CD4-positive, alpha-beta T cell (primary cell): Measurements from ENCODE around the gene CDH16. TPM values are rescaled to one million over a fixed set of nuclear protein-coding genes. Genes with fewer than 3 reads are reported as not detected.

Source experiments
- ATAC-seq: fragments of 200-7000 bp; cut with Tn5 transposase; one replicate; pipeline ENCODE4 v1.10.0; 2022; ENCODE audit warnings: mild to moderate bottlenecking; ENCODE audit not compliant: poor library complexity
- CTCF ChIA-PET: fragments of 350-600 bp; sonication (Branson Sonifier 250); formaldehyde crosslinking; loops from one replicate; lab custom pipeline; 2021; ENCODE audit warnings: antibody characterized with exemption, inconsistent platforms; lab: Charles Lee
- POLR2A ChIA-PET: fragments of 350-600 bp; sonication (Branson Sonifier 250); formaldehyde crosslinking; loops from one replicate; lab custom pipeline; 2021; ENCODE audit warnings: antibody characterized with exemption, inconsistent platforms; lab: Charles Lee
- DNase-seq, 14 experiments: peaks; one replicate each; pipeline ENCODE4 v3.0.0-alpha.2; 2013 to 2020; ENCODE audit warnings: mixed read lengths in 2 of 14
- H3K27ac ChIP-seq, 2 donors: one replicate each; pipeline versions ENCODE4 v1.5.1 to v1.7.0; 2013; ENCODE audit warnings: low read length in 2 of 2, low read depth in 1 of 2, mild to moderate bottlenecking in 1 of 2
- H3K27me3 ChIP-seq, 2 experiments: 1 replicate in 1 of 2; 2 replicates in 1 of 2; pipeline versions ENCODE4 v1.6.1 to v1.7.0; 2013; ENCODE audit warnings: low read length in 2 of 2, control low read depth in 1 of 2, mild to moderate bottlenecking in 1 of 2, moderate library complexity in 1 of 2; ENCODE audit not compliant: insufficient read depth in 2 of 2, control insufficient read depth in 1 of 2
- H3K36me3 ChIP-seq: one replicate; pipeline ENCODE4 v1.6.1; 2013; ENCODE audit warnings: low read length, control low read depth; ENCODE audit not compliant: insufficient read depth
- H3K4me1 ChIP-seq: one replicate; pipeline ENCODE4 v1.6.1; 2013; ENCODE audit warnings: low read length, control low read depth; ENCODE audit not compliant: insufficient read depth
- H3K4me3 ChIP-seq: one replicate; pipeline ENCODE4 v1.5.1; 2013; ENCODE audit warnings: mild to moderate bottlenecking, low read length, moderate library complexity
- H3K9me3 ChIP-seq, 2 experiments: 1 replicate in 1 of 2; 2 replicates in 1 of 2; pipeline versions ENCODE4 v1.6.1 to v1.7.0; 2013; ENCODE audit warnings: low read length in 2 of 2, mild to moderate bottlenecking in 2 of 2, control low read depth in 1 of 2, moderate library complexity in 1 of 2; ENCODE audit not compliant: control insufficient read depth in 1 of 2, insufficient read depth in 1 of 2
- H3K27ac Mint-ChIP-seq: one replicate; pipeline ENCODE4 v1.8.0; 2020; ENCODE audit warnings: mixed read lengths
- H3K27me3 Mint-ChIP-seq: one replicate; pipeline ENCODE4 v1.8.0; 2021; ENCODE audit warnings: mixed read lengths
- H3K36me3 Mint-ChIP-seq: one replicate; pipeline ENCODE4 v1.8.0; 2021; ENCODE audit warnings: low read depth, mixed read lengths
- H3K4me1 Mint-ChIP-seq: one replicate; pipeline ENCODE4 v1.8.0; 2021; ENCODE audit warnings: low read depth, mixed read lengths
- H3K4me3 Mint-ChIP-seq: one replicate; pipeline ENCODE4 v1.8.0; 2020; ENCODE audit warnings: mild to moderate bottlenecking, mixed read lengths
- H3K9me3 Mint-ChIP-seq: one replicate; pipeline ENCODE4 v1.8.0; 2020; ENCODE audit warnings: mixed read lengths
- CTCF ChIP-seq: fragments of 200-600 bp; IDR thresholded peaks from one replicate; pipeline ENCODE4 v1.8.0; 2022; ENCODE audit warnings: antibody characterized with exemption, mild to moderate bottlenecking
- intact Hi-C, 2 experiments: fragments of 100-400 bp; cut with DNase I in 1 of 2; cut with micrococcal nuclease in 1 of 2; formaldehyde crosslinking; loops; one replicate each; pipeline versions ENCODE4 v1.15.1 to v1.9.0; 2023 to 2025; cut with DNase I, micrococcal nuclease
- total RNA-seq, 174 experiments: library from RNA in 2 of 174; stranded (reverse) in 2 of 174; gene quantifications; one replicate each; pipeline ENCODE4 v1.2.3 and lab custom pipeline; 2021 to 2026

CDH16 gene
- total RNA-seq, 2 experiments from 2014 or later, result not detected

DNA sequence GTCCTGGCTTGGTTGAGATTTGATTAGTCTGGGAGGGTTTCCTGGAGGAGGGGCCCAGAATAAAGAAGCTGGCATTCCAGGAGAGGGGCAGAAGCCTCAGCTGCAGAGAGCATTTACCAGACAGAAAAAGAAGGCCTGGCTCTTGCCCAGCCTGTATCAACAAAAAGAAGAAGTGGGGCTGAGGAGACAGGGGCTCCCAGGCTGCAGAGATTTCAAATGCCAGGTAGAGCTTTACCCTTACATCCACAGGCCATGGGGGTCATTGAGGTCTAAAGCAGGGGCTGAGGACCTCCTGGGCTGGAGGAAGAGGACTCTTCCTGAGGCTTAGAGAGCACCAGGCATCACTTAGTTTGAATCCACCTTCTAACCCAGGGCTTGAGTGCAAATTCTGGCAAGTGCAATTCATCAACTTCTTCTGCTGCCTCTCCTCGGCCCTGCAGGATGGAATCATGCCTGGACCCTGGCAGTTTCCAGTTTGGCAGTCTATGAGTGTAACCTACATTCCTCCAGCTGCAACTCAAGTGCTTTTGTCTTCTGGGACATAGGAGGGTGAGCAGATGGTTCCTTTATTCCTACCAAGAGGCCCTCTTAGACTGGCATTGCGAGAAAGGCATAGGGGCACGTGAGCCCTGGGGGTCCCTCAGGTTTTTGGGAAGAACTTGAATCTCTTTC, 59.2 kb downstream of the CDH16 start:
- Mint-ChIP-seq H3K9me3 (no peaks in the 10 kb centered on the region), H3K27ac (no peak overlapping the region), H3K36me3 (no peaks in the 10 kb centered on the region), H3K4me3 (no peak overlapping the region), H3K4me1 (no peaks in the 10 kb centered on the region), H3K27me3 (no peaks in the 10 kb centered on the region)
- intact Hi-C loops, result no loop called here
- no peak overlapping the region for H3K27ac ChIP-seq
- ChIA-PET POLR2A (interaction anchor here (0.9 kb wide), 1 partner anchor 21 kb away, joined by 3 read pairs; the partner anchor contains the start of gene PDP2), CTCF (no interaction called here)
- H3K36me3 ChIP-seq, result no peaks in the 10 kb centered on the region
- H3K4me1 ChIP-seq, result no peaks in the 10 kb centered on the region
- H3K4me3 ChIP-seq, result no peak overlapping the region
- no peak for TF ChIP-seq CTCF
- H3K27me3 ChIP-seq, result no peaks in the 10 kb centered on the region
- ATAC-seq, result no peak
- no peaks in the 10 kb centered on the region for H3K9me3 ChIP-seq
- DNase-seq, result no peak

GRCh38 chr16:66858740-66859396, 59.8 kb downstream of the CDH16 start:
- Histone ChIP-seq H3K4me1 (no peaks in the 10 kb centered on the region), H3K36me3 (no peaks in the 10 kb centered on the region), H3K27me3 (no peaks in the 10 kb centered on the region), H3K4me3 (no peak overlapping the region), H3K27ac (no peak overlapping the region), H3K9me3 (no peaks in the 10 kb centered on the region)
- POLR2A ChIA-PET, result no interaction called here
- ATAC-seq (no peak), DNase-seq (no peak)
- H3K4me1 Mint-ChIP-seq, result no peaks in the 10 kb centered on the region
- CTCF ChIA-PET, result interaction anchor here (0.8 kb wide), 1 partner anchor 9 kb away, joined by 3 read pairs; no protein-coding TSS in a partner anchor
- no peak overlapping the region for H3K4me3 Mint-ChIP-seq
- no peak for TF ChIP-seq CTCF
- H3K9me3 Mint-ChIP-seq, result no peaks in the 10 kb centered on the region
- H3K36me3 Mint-ChIP-seq, result no peaks in the 10 kb centered on the region
- H3K27me3 Mint-ChIP-seq, result no peaks in the 10 kb centered on the region
- no peak overlapping the region for H3K27ac Mint-ChIP-seq
- intact Hi-C loops, result no loop called here

Other genes with a start within 250 kb of the CDH16 start
- gene CMTM4, start 222.1 kb downstream of the CDH16 start, total RNA-seq, result 1 to 10 TPM; 1.1 to 1.6 TPM
- gene DYNC1LI2, start 167.3 kb downstream of the CDH16 start, total RNA-seq, result 10 to 100 TPM; 81.8 to 82.4 TPM
- gene TERB1, start 117.3 kb downstream of the CDH16 start, total RNA-seq, result under 1 TPM; 0.11 to 0.22 TPM
- 10 to 100 TPM; 89.1 to 91.2 TPM for gene NAE1, start 87.9 kb downstream of the CDH16 start, total RNA-seq
- not detected for gene CA7, start 74.5 kb downstream of the CDH16 start, total RNA-seq
- 1 to 10 TPM; 3.3 to 5.9 TPM for gene PDP2, start 38.4 kb downstream of the CDH16 start, total RNA-seq
- gene RRAD, start 6.7 kb upstream of the CDH16 start, total RNA-seq, result under 1 TPM; 0.28 to 0.49 TPM
- 10 to 100 TPM; 58.6 to 70.4 TPM for gene CIAO2B, start 15.5 kb upstream of the CDH16 start, total RNA-seq
- gene CES2, start 16.6 kb upstream of the CDH16 start, total RNA-seq, result 10 to 100 TPM; 59.3 to 62.6 TPM
- 1 to 10 TPM; 1.1 to 1.3 TPM for gene CES3, start 42.4 kb upstream of the CDH16 start, total RNA-seq
- gene CES4A, start 69.7 kb upstream of the CDH16 start, total RNA-seq, result 10 to 100 TPM; 14.9 to 16.0 TPM
- 10 to 100 TPM; 58.8 to 59.6 TPM for gene CBFB, start 110.3 kb upstream of the CDH16 start, total RNA-seq
- gene PHAF1, start 191.1 kb upstream of the CDH16 start, total RNA-seq, result 10 to 100 TPM; 10.6 to 10.8 TPM
- 1 to 10 TPM; 2.0 to 2.5 TPM for gene B3GNT9, start 232.1 kb upstream of the CDH16 start, total RNA-seq
- gene TRADD, start 241.0 kb upstream of the CDH16 start, total RNA-seq, result 10 to 100 TPM; 32.4 to 34.0 TPM
- 10 to 100 TPM; 11.5 to 11.6 TPM for gene FBXL8, start 241.1 kb upstream of the CDH16 start, total RNA-seq
- gene HSF4, start 245.9 kb upstream of the CDH16 start, total RNA-seq, result 10 to 100 TPM; 19.7 to 26.1 TPM